Mesothelial cell of epicardium (in vitro differentiated cells): ENCODE data around the gene ADAMTSL2. TPM values are rescaled to one million over a fixed set of nuclear protein-coding genes. Genes with fewer than 3 reads are reported as not detected.
A peak's percentile ranks its signal among the peaks of the same experiment; 100 is the strongest.

ENCODE experiments used
- DNase-seq, 2 experiments: peaks; one replicate each; pipeline ENCODE4 v3.0.0; 2021; ENCODE audit warnings: low spot score in 2 of 2; ENCODE audit not compliant: unreplicated experiment in 2 of 2
- H3K27ac Mint-ChIP-seq: 2 replicates; pipeline ENCODE4 v1.8.0; 2021; ENCODE audit warnings: mixed read lengths
- H3K27me3 Mint-ChIP-seq: 2 replicates; pipeline ENCODE4 v1.8.0; 2021; ENCODE audit warnings: low read depth, mixed read lengths
- H3K36me3 Mint-ChIP-seq: 2 replicates; pipeline ENCODE4 v1.8.0; 2021; ENCODE audit warnings: mixed read lengths
- H3K4me1 Mint-ChIP-seq: 2 replicates; pipeline ENCODE4 v1.8.0; 2021; ENCODE audit warnings: mixed read lengths
- H3K4me3 Mint-ChIP-seq: 2 replicates; pipeline ENCODE4 v1.8.0; 2021; ENCODE audit warnings: mild to moderate bottlenecking, moderate library complexity, mixed read lengths
- H3K9me3 Mint-ChIP-seq: 2 replicates; pipeline ENCODE4 v1.8.0; 2021; ENCODE audit warnings: mixed read lengths
- total RNA-seq: library from RNA; stranded (reverse); gene quantifications from 3 replicates; pipeline ENCODE4 v1.2.1, GENCODE V29; 2021
- TF ChIP-seq, protein P1 (sequence below): fragments of 200-600 bp; sonication (generic); IDR thresholded peaks from one replicate; pipeline ENCODE4 v1.5.0; 2021; ENCODE audit warnings: antibody characterized with exemption; ENCODE audit not compliant: unreplicated experiment

ADAMTSL2 gene
- total RNA-seq, 1 donor from 2014 or later = 6.5 TPM

DNA sequence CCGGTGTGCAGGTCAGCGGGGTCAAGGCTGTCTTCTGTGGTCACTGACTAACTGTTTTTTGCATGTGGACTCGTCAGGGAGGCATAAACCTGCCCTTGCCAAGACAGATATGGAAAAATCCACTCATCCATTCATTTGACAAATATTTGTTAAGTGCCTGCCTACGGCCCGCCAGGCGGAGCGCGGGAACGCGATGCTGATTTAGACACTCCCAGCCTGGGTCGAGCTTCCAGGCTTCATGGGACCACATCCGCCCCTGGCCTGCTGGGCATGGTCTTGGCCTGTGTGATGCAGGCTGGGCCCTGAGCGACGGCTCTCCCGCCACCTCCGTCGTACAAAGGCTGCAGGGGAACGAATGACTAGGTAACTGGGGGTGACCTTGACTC, 27.9 kb upstream of the ADAMTSL2 start:
- Mint-ChIP-seq H3K36me3 (no peaks in the 10 kb centered on the region), H3K27me3 (no peaks in the 10 kb centered on the region), H3K9me3 (peaks cover 16% of the 10 kb centered on the region), H3K27ac (no peak overlapping the region), H3K4me1 (peaks cover 26% of the 10 kb centered on the region), H3K4me3 (no peak overlapping the region)
- TF ChIP-seq, protein P1, sequence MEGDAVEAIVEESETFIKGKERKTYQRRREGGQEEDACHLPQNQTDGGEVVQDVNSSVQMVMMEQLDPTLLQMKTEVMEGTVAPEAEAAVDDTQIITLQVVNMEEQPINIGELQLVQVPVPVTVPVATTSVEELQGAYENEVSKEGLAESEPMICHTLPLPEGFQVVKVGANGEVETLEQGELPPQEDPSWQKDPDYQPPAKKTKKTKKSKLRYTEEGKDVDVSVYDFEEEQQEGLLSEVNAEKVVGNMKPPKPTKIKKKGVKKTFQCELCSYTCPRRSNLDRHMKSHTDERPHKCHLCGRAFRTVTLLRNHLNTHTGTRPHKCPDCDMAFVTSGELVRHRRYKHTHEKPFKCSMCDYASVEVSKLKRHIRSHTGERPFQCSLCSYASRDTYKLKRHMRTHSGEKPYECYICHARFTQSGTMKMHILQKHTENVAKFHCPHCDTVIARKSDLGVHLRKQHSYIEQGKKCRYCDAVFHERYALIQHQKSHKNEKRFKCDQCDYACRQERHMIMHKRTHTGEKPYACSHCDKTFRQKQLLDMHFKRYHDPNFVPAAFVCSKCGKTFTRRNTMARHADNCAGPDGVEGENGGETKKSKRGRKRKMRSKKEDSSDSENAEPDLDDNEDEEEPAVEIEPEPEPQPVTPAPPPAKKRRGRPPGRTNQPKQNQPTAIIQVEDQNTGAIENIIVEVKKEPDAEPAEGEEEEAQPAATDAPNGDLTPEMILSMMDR = no peak
- no peak for DNase-seq

DNA sequence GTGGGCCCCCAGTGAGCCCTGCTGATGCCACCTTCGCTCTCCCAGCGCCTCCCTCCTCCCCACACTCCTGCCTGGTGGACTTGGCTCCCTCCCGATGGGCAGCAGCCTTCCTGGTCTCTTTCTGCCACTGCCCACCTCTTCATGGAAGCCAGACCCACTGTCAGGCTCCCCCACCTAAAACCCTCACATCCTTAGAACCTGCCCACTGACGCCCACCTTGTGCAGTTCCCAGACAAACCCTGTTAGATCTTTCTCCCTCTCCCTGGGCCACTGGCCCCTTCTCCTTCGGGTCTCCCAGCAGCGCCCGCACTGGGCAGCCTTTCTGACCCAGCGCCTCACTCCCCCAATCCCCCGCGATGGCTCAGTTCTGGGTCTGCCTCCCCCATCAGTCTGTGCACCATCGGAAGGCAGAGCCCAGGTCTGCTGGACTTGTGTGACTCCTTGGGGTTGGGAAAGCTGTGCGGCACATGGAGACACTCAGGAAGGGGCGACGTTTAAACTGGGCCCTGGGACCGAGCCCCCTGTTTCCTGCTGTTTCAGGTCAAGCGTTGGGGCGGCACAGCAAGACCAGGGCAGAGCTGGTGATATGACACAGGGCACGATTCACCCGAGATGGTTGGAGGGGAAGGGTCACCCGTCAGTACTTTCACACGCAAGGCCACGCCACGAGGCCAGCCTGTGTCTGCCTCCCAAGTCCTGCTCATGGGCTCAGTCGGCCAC, 27.1 kb upstream of the ADAMTSL2 start:
- TF ChIP-seq, protein P1 = no peak
- Mint-ChIP-seq H3K9me3 (peaks cover 8% of the 10 kb centered on the region), H3K27me3 (no peaks in the 10 kb centered on the region), H3K27ac (no peak overlapping the region), H3K36me3 (no peaks in the 10 kb centered on the region), H3K4me3 (no peak overlapping the region), H3K4me1 (peaks cover 26% of the 10 kb centered on the region)
- DNase-seq = no peak

DNA sequence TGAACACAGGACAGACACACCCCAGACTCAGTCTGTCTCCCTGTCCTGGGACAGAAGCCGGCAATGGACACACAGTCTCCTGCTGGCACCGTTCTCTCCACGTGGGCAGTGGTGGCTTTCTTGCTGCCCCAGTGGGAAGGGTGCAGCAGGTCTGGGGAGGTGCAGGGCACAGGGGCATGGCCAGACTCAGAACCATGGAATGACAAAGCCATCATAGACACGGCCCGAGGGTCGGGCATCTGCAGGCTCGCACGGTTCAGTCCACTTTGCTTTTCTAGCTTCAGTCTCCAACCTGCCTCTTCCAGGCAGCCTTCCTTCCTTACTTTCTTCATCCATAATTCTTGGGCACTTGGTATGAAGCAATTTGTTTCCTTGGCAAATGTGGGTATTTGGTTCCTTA, 26.5 kb upstream of the ADAMTSL2 start:
- H3K4me3 Mint-ChIP-seq = no peak overlapping the region
- peaks cover 5% of the 10 kb centered on the region for H3K9me3 Mint-ChIP-seq
- H3K27me3 Mint-ChIP-seq = no peaks in the 10 kb centered on the region
- H3K36me3 Mint-ChIP-seq = no peaks in the 10 kb centered on the region
- no peak overlapping the region for H3K27ac Mint-ChIP-seq
- peaks cover 26% of the 10 kb centered on the region for H3K4me1 Mint-ChIP-seq
- DNase-seq = no peak
- TF ChIP-seq, protein P1 = no peak

DNA sequence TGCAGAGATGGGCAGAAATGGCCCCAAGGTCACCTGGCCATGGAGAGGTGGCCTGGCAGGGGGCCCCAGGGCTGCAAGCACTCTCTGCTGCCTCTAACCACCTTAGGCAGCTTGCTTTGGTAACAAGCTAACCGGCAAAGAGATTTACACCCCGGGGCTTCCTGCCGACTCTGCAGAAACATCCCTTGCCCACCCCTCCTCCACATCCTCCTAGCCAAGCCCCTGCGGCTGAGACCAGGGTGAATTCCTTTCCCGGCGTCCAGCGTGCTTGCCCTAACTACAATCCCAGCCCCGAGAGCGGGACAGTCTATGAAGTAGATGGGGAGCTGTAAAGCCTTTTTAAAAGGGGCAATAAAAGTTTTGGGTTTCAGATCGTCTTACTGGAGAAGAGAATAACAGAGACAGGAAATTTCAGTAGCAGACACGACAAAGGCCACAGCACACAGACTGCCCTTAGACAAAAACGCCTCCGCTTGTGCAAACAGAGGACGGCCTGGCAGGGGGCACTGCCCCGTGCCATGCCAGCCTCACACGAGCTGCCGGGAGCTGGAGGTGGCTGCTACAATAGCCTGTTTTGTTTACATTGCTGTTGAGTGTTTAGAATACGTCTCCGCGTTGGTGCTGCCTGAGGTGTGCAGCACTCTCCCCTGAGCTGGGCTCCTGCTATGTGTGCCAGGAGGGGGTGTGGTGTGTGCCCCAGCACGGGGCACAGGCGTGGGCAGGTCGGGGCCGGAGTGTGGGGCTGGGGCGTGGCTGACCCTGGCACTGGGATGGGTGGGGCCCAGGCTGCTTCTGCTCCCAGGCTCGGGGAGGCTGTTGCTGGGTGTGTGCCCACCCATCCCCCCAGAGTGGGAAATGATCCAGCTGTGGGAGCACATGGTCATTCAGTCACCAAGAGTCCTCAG, 25.1 kb upstream of the ADAMTSL2 start:
- no peaks in the 10 kb centered on the region for H3K9me3 Mint-ChIP-seq
- H3K27ac Mint-ChIP-seq = peak overlapping the region; percentile 72
- peak overlapping the region; percentile 32 for H3K4me3 Mint-ChIP-seq
- H3K27me3 Mint-ChIP-seq = no peaks in the 10 kb centered on the region
- no peaks in the 10 kb centered on the region for H3K36me3 Mint-ChIP-seq
- peaks cover 34% of the 10 kb centered on the region for H3K4me1 Mint-ChIP-seq
- TF ChIP-seq, protein P1 = no peak
- peak in 1 of 2 experiments; percentile 66 for DNase-seq

DNA sequence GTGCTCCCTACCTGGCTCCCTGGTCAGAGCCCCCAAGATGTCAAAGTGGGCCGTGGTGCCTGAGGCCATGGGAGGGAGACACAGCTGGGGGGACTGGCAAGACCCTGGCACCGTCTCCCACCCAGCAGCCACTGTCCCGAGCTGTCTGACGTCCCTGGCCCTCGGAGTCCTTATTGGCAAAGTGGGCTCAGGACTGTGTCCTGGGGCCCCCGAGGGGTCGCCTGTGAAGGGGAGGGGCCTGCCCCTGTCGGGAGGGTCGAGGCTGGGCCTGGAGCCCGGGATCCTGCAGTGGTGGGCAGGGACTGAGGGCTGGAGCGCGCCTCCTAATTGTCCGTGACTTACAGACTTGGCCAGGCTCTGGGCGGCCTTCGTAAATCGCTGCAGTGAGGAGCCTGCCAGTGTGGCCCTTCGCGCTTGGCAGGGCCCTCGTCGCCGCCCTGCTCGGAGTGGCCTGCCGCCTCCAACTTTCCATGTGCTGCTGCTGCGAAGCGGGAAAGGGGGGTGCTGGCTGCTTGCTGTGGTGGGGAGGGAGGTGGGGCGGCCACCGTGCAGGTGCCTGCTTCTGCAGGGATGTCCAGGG, 23.5 kb upstream of the ADAMTSL2 start:
- TF ChIP-seq, protein P1 = no peak
- Mint-ChIP-seq H3K27ac (no peak overlapping the region), H3K9me3 (no peaks in the 10 kb centered on the region), H3K4me3 (no peak overlapping the region), H3K4me1 (peaks cover 38% of the 10 kb centered on the region), H3K36me3 (no peaks in the 10 kb centered on the region), H3K27me3 (no peaks in the 10 kb centered on the region)
- DNase-seq = no peak
